Middle frontal gyrus (tissue), 1 donor: ENCODE results near the gene UBALD2.
"Not testable (repeated sequence)": the region's sequence is repeated elsewhere in the genome, so short reads cannot be mapped to it uniquely, and the experiment has no call there.

Experiments used
- DNase-seq: peaks from one replicate; pipeline ENCODE4 v3.0.0-alpha.2; 2015; ENCODE audit warnings: low spot score; ENCODE audit errors: extremely low spot score

Gene UBALD2

DNA sequence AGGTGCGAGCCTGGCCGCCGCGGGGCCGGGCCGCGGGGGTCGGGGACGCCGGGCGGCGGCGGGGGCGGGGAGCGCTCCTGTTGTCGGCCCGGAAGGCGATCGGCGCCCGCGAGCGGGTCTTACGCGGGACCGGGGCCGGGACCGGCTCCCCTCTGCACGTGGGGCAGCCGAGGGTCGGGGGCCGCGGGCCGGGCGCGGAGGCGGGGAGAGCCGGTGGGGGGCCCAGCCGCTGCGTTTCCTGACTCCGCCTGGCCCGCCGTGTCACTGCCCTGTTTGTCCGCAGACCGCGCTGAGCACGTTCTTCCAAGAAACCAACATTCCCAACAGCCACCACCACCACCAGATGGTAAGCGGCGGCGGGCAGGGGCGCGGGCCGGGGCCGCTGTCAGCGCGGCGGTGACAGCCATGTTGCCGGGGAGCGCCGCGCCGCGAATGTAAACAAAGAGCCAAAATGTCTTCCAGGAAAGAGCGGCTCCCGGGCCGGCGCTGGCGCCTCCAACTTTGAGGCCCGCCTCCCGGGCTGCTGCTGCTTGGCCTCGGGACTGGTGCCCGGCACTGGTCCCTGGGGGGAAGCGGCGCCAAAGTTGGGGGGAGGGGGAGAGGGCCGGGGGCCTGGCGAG lies 586 bp downstream of the UBALD2 start:
- DNase-seq: no peak

DNA sequence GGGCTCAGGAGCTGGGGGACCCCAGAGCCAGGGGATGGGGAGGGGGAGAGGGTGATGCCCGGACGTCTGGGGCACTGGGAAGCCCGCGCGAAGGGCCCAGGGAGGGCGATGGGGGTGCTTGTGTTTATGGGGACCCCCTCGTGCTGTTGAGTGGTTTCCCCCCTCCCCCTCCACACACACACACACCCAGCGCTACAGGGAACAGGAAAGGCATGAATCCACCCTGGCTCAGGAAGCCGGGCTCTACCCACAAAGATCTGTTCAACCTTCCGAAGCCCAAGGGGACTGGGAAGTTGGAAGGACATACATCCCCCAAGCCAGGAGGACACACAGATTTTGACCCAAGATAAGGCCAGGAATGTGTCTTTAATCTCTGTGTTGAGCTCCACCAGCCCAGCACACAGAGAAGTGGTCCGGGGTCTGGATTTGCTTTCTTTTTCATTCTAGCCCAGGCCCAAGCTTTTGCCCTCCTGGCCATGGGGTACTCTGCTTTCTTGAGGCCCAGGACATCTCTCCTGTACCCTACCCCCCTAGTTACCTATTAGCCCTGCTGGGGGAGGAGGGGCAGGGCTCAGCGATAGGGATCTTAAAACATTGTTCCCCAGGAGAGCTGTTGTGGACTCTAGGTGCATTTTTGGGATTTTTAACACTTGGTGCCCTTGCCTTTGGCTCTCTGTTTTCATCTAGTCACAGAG lies 1.2 kb downstream of the UBALD2 start:
- DNase-seq: no peak

GRCh38 chr17:76267051-76267576 lies 2.0 kb downstream of the UBALD2 start:
- no peak for DNase-seq

DNA sequence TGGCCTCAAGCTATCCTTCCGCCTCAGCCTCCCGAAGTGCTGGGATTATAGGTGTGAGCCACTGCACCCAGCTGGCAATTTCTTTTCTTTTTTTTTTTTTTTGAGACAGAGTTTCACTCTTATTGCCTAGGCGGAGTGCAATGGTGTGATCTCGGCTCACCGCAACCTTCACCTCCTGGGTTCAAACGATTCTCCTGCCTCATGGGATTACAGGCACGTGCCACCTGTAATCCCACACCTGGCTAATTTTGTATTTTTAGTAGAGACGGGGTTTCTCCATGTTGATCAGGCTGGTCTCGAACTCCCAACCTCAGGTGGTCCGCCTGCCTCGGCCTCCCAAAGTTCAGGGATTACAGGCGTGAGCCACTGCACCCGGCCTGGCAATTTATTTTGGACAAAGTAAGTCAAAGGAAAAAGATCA lies 2.4 kb downstream of the UBALD2 start:
- DNase-seq: not testable (repeated sequence)

- DNase-seq: peak; percentile 46
These were observed 3.0 kb downstream of the UBALD2 start for GRCh38 chr17:76268015-76268749.

DNA sequence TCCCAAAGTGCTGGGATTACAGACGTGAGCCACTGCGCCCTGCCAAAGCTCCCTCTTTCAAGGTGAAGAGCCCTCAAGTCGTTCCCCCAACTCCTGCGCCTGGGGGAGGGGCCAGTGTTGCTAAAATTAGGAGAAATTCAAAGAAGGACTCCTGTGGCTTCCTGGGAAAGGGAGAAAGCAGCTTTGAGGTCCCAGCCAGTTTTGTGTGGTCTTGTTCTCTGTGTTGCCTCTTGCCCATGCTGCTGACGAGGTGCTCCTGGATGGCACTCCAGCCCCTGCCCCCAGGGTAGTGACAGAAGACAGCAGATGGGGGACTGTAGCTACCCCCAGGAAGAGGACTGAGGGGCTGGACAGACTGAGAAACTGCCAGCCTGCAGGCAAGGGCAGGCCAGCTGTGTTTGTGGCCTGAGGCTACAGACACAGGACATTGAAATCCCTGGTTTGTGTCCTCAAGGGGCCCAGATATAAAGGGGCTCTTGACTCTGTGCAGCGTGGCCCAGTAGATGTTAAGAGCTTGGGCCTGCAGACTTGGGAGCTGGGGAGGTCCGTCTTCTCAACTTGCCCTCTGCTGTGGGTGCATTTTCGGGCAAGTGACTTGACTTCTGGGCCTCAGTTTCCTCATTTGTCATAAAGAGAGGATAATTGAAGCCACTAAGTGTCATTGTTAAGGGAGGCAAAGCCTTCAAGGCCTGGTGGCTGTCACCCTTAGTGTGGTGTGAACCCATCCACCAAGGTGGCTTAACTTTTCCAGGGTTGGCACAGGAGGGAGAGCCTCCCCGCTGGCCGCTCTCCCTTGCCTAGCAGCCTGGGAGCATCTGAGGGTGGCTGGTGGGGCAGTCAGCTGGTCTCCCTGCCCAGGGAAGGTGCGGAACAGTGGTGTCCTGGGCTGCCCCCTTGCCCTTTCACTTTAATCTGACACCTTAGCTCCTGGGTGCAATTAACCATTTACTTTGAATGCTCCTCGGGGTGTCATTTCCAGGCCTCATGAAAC lies 4.1 kb downstream of the UBALD2 start:
- DNase-seq: no peak

GRCh38 chr17:76270127-76270592 lies 5.0 kb downstream of the UBALD2 start:
- no peak for DNase-seq

DNA sequence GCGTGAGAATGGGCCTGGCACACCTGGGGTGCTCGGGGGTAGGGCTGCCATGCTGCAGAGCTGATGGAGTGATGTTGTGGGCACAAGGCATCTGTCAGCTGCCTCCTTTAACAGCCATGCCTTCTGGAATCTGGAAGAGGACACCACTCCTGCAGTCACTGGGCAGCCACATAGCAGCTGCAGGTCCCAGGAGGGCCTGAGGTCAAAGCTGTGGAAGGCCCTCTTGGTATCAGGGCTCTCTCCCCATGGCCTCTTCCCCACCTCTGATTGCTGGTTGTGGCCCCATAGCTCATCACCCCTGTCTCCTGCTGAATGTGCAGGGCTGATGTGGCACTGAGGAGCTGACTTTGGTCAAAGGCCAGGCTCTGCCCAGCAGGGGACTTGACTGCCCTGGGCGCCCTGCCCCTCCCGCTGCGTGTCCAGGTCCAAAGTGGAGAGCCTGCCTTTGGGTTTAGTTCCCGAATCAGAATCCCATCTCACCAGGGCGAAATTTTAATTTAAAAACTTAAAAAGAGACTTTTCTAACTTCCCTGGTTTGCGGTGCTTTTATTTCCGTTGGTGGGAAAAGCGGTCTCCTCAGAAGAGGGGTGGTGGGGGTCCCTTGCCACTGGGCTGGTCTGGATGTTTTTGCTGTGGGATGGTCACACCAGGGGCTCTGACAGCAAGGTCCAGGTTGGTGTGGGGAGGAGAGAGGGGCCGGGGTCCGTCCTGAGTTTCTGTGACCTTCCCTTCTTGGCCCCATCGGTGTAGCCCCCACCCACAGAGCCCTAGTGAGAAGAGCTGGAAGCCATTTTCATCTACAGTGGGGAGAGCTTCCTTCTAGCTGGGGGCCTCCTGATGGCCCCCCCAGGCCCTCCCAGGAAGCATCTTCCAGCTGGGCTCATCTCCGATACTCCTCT lies 5.9 kb downstream of the UBALD2 start:
- no peak for DNase-seq

- no peak for DNase-seq
These were observed 6.8 kb downstream of the UBALD2 start for GRCh38 chr17:76271669-76272540.

GRCh38 chr17:76272541-76273444 lies 7.6 kb downstream of the UBALD2 start:
- no peak for DNase-seq

DNA sequence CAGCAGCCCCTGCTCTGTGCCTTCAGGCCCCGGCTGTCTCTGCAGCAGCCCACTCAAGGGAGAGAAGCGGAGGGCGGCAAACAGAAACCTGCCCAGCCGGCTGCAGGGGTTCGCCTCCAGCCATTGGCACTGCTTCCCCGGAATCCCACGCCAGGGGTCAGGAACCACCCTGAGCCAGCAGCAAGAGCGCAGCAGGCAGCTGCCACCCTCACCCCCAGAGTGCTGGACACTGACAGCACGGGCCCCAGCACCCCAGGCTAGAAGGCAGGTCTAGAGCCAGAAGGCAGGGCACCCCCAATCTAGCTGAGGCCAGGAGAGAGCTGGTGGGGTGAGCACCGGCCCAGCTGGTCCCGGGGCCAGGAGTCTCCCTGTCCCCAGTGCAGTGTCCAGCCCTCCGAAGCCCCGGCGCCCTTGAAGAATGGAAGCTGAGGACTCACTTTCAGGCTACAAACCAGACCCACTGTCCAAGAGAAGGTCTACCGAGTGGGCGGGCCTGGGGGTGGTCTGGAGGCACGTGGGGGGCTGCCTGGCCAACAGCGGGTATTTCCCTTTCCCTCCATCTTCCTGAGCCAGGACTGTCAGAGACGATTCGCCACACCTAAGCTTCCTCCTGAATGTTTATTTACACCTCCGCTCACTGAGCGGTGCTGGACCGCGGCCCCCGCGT lies 8.4 kb downstream of the UBALD2 start:
- DNase-seq: no peak

GRCh38 chr17:76274112-76274956 lies 9.2 kb downstream of the UBALD2 start:
- DNase-seq: no peak

- no peak for DNase-seq
These were observed 10.4 kb downstream of the UBALD2 start for GRCh38 chr17:76275382-76276068.

DNA sequence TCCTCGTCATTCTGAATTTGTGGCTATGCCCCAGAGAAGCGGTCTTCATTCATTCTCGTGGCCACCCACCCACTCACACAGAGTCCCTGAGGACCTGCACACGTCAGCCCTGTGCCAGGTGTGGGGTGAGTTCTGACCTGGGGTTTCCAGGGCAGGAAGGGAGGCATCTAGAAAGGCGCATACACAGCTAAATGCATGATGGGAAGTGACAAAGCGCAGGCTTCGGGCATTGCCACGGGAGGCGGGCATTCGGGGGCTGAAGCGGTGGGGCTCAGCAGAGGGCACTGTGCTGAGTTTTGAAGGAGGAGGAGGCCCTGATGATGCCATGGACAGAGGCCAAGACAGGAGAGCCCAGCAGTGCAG lies 10.9 kb downstream of the UBALD2 start:
- no peak for DNase-seq

DNA sequence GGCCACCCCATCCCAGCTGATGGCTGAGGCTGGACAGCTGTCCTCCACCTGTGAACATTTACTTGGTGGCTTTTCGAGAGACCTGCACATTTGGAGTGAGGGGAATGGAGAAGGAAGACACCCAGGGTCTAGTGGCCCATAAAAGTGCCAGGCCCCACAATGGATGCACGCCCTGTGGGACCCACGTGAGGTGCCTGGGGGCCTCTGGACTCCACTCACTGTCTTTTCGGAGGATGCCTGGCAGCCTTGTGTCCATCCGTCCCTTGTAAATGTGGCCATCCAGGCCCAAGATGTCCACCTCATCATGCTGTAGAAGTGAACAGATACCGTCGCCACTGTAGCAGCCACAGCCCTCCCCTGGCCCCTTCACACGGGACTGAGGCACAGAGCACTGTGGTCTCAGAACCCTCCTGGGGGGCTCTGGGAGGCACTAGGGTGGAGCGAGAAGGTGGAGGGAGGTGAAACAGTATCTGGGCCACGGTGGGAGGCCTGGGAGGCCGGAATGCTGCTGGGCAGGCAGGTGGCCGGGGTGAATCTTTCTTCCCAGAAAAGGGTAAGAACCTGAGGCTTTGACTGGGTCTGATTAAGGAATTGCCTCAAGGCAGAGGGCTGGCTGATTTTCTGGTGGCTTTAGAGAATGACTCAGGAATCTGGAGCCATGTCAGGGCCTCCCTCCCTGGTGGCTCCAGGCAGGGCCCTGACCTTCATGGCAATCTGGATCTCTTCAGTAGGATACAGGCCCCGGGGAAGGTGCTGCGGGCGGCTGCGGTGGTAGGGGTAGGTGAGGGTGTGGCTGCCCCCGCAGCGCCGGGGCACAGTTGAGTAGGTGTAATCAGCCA lies 11.5 kb downstream of the UBALD2 start:
- DNase-seq: no peak
